Dermis microvascular lymphatic vessel endothelial cell (primary cell): ENCODE results near the gene MRPS10. TPM values are rescaled to one million over a fixed set of nuclear protein-coding genes. Genes with fewer than 3 reads are reported as not detected.
"Not testable (repeated sequence)": the region's sequence is repeated elsewhere in the genome, so short reads cannot be mapped to it uniquely, and the experiment has no call there.

Source experiments
- DNase-seq, 2 donors: peaks; one replicate each; pipeline versions ENCODE4 v3.0.0 to v3.0.0-alpha.2; 2010; ENCODE audit warnings: low read depth in 2 of 2
- total RNA-seq: library from RNA; depleted of rRNA; stranded (reverse); fragments of >200 nt; gene quantifications from 2 replicates; pipeline ENCODE4 v1.2.1, GENCODE V29; 2014

Gene MRPS10
- total RNA-seq, 1 donor from 2014 or later = 53.4 TPM

DNA sequence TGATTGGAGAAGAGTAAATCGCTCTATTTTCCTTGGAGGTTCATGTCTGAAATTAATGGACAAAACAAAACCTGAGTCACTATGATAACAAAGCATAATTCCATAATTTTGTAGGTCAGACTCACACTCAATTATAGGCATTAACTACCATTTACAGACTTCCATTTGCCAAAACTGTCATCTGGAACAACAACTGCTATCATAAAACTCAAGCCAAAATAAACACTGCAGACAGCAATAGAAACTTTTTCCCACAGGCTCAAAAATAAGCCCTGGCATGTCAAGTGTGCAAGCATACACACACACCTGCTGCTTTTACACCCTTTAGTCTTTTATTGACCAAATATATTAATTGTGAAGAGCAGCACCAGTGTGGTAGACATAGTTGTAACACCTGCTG is 7.1 kb downstream of the MRPS10 start:
- DNase-seq = peak; percentile 95 to 96

DNA sequence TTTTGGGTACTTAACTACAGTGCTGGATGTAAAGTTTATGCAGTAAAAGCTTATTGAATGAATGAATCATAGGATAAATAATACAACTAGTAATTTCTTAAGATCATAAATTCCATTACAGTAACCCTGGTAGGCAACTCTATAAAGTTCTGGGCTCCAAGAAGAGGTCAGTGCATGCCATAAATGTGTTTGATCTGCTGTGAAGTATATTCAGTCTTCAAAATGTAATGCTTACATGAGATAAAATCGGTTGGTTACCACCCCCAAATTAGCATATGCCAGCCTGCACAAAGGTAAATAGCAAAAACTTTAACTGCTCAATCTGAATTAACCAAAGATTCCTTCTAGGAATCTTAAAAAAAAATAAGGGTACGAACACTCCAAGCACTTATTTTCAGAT is 10.1 kb downstream of the MRPS10 start:
- not testable (repeated sequence) for DNase-seq

DNA sequence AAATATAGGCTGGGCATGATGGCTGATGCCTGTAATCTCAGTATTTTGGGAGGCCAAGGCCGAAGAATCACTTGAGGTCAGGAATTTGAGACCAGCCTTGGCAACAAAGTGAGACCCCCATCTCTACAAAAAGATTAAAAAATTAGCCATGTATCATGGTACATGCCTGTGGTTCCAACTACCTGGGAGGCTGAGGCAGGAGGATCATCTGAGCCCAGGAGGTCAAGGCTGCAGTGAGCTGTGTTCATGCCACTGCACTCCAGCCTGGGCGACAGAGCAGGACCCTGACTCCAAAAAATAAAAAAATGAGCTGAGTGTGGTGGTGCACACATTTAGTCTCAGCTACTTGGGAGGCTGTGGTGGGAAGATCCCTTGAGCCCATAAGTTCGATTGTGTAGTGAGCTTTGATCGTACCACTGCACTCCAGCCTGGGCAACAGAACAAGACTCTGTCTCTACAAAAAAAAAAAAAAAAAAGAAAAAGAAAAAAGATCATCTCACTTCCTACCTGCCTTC is 12.8 kb downstream of the MRPS10 start:
- DNase-seq = no peak

DNA sequence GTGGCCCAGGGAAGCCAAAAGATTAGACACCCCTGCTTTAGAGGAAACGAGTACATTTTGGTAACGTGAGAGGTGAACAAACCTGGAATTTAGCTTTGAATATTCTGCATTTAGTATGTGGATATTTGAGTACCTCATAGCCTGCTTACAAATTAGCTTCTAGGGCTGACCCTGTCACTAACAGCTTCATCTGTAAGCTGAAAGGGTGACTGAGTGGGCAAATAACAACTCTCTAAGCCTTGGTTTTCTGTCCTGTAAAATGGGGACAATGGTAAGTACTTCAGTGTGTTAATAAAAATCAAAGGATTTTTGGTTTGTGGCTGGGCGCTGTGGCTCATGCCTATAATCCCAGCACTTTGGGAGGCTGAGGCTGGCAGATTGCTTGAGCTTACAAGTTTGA is 14.5 kb downstream of the MRPS10 start:
- DNase-seq = no peak

DNA sequence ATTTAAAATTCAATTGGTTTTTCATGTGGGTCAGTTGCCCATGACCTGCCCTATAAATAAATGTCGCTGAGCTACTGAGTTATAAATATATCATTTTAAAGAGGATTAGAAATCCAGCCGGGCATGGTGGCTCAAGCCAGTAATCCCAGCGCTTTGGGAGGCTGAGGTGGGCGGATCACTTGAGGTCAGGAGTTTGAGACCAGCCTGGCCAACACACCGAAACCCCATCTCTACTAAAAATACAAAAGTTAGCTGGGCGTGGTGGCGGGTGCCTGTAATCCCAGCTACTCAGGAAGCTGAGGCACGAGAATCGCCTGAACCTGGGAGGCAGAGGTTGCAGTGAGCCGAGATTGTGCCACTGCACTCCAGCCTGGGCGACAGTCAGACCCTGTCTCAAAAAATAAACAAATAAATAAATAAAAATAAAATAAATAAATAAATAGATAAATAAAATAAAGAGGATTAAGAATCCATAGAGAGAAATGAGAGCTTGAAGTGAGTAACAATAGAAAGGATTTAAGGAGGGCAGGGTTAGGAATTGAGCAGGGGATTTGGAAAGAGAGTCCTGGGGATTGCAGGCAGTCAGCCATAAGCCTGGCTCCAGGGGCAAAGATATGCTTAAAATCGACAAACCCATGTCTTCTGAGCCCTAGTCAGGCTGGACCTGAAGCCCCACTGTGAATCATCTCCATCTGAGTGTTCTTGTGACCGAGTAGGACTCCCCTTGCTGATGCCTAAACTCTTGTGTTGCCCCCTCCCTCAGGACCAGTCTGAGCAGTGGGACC is 15.3 kb downstream of the MRPS10 start:
- not testable (repeated sequence) for DNase-seq

DNA sequence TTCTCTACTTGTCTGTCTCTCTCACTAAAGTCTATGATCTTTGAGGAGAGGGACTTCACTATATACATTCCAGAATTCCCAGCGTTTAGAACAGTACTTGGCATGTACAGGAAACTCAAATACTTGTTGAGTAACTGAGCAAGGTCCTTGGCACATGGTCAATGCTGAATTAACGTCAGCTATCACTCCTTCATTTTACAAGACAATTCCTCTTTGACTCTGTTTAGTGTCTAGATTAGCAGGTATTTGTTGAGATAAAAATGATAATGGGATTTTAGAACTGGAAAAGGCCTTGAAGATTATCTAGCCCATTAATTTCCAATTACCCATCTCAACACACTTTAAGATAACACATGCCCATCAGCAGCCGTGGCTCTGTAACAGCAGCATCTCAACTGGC is 16.3 kb downstream of the MRPS10 start:
- no peak for DNase-seq

DNA sequence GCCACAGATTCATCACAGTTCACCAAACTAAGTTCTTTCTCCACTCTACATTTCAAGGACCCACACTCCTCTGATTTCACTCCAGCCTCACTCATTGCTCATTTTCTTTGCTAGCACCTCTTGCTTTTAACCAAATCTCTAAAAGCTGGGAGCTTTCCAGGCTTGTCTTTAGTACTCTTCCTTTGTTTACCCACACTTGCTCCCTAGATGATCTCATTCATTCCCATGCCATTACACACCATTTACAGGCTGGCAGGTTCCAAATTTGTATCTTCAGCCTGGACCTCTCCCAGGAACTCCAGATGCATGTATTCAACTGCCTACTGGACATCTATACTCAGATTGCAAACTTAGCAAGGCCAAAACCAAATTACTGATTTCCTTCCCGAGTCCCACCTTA is 17.6 kb downstream of the MRPS10 start:
- peak in 1 of 2 donors; percentile 64 for DNase-seq

DNA sequence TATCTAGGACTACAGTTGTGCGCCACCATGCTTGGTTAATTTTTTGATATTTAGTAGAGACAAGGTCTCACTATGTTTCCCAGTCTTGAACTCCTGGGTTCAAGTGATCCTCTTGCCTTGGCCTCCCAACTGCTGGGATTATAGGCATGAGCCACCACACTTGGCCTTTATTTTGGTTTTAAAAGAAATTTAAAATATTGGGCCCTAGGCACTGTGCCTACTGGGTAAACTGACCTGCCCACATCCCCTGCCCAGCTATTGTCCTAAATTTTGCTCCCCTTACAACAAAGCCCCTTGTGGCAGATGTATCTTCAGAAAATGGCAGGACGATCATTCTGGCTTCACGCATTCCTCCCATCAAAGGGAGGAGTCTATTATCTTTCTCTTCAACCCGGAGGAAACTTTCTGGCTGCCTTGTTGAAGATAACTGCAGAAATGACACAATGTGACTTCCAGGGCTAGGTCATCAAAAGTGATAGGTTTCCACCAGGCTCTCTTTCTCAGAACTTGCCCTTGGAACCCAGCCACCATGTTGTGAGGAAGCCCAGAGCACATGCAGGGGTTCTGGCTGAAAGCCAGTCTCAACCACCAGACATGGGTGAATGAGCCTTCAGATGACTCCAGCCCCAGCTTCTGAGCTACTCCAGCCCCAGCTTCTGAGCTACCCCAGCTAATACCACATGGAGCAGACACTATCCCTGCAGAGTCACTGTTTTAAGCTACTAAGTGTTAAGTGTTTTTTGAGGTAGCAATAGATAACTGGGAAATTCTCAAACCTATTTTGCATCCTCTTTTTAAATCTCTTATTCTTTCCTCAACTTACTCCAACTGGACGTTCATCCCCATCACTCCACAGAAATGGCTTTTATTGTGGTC is 18.3 kb downstream of the MRPS10 start:
- peak in 1 of 2 donors; percentile 22 for DNase-seq

DNA sequence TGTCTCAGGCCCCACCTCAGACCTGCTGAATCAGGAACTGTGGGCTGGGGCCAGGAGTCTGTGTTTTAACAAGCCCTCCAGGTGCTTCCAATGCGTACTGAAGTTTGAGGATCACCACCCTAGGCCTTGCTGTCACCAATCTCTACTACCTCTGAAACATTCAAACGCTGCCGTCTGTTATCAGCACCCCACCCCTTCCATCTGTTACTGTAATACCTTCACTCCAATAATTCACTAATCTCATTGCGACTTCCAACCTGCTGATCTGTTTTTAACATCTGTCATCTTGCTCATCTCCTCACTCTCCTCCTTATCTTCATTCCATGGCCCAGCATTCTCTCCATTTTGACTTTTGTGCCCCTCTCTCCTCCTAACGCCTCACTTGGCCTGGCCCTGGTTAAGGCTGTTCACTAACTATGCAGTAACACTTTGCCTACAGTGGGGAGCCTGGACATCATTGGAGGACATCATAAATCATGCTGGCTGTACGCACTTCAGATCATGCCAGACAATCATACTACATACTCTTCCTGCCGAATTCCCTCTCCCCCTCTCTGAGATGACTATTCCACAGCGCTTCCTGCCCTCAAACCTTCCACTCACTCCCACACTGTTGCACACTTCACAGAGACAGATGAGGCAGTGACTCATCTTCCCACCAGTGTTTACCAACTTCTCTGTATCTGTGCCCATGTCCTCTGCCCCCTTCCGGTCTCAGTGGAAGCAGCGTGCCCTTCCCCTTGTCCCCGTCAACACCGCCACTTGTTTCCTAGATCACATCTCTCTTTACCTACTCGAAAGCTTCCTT is 19.9 kb downstream of the MRPS10 start:
- DNase-seq = peak; percentile 78 to 95

DNA sequence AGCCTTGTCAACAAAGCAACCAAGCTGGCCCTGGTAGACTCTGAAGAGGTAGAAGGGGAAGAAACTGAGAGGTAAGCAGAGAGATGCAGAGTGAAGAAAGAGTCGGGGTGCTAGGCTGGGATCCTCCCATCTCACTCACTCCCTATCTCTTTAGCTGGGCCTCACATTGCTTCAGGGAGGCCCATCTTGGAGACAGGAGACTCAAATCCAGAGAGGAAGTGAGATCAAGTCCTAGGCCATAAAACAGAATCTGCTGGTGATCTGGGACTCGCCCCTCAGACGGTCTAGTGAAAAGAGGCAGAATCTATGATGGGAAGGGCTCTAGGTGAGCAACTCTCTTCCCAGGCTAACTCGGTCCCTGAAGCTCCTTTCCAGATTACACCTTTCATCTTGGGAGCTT is 22.2 kb downstream of the MRPS10 start:
- no peak for DNase-seq

DNA sequence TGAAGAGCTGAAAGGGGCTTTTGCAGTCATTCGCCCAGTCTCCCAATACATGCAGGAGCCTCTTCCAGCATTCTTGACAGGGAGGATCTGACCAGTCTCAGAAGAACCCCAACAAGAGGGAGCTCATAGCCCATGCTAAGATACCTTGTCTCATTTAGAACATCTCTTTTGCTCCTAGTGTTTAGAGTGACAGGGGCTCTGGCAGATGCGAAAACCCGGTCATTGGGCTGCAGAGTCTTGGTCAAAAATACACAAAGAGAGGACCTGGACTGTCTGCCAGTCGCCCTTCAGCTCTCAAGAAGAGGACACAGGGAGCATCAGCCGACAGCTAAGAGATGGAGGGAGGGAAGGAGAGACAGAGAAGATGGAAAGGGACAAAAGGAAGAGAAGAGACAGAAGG is 23.6 kb downstream of the MRPS10 start:
- no peak for DNase-seq

DNA sequence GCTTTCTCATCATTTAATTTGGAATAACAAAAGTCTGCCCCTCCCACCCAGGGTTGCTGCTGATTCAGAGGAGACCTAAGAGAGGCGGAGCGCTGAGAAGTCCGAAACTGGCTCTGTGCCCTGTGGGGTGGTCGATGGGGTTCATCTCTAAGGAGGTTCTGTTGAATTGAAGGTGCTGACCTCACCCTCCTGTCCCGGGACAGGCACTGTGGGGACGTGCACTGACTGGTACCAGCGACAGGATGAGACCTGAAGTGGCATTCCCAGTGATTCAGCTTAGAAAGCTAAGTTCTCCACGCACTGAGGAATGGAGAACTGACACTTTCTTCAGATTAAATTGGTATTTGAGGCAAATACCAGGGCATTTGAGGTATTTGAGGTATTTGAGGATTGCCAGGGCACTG is 24.2 kb downstream of the MRPS10 start:
- DNase-seq = no peak

DNA sequence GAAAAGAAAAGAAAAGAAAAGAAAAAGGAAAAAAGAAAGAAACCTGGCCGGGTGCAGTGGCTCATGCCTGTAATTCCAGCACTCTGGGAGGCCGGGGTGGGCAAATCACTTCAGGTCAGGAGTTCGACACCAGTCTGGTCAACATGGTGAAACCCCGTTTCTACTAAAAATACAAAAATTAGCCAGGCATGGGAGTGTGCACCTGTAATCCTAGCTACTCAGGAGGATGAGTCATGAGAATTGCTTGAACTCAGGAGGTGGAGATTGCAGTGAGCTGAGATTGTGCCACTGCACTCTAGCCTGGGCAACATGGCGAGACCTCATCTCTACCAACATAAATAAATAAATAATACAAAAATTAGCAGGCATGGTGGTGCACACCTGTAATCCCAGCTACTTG is 25.3 kb downstream of the MRPS10 start:
- DNase-seq = not testable (repeated sequence)

DNA sequence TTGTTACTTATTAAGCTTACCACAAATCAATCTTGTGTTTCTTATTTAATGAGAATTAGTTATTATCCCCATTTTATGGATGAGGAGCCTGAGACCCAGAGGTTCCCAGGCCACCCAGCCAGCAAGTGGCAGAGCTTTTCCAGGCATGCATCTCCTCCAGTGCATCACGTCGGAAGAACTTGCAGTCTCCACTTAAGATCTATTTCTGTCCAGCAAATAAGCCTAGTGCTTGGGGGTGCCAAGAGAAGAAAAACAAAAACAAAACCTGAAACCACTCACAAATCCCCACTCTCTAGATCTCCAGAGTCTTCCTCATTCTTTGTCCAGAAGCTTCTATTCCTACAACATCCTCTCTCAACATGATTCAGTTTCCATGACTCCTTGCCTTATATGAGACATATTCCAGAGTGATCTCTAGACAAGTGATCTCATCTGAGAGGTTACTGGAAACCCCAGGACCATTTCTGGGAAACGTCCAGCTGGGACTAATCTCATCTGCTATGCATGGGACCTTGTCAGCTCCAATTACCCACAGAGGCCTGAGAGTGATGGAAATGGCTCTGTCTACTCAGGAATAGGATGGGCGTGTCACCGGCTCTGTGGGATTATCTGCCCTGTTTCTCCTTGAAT is 27.0 kb downstream of the MRPS10 start:
- no peak for DNase-seq

DNA sequence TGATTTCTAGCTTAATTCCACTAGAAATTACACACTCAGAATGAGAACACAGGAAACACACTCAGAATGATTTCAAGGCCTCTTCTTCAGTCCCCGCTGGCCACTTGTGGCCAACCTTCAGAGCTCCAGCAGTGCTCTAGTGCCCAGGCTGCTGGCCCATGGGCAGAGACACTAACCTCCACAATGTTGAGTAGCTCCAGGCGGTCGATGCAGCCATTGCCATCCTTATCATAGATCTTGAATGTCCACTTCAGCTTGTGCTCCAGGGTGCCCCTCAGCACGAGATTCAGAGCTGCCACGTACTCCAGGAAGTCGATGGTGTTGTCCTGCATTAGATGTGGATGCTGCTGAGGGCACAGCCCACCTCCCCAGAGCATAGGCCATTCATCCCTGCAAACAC is 29.3 kb downstream of the MRPS10 start:
- no peak for DNase-seq

DNA sequence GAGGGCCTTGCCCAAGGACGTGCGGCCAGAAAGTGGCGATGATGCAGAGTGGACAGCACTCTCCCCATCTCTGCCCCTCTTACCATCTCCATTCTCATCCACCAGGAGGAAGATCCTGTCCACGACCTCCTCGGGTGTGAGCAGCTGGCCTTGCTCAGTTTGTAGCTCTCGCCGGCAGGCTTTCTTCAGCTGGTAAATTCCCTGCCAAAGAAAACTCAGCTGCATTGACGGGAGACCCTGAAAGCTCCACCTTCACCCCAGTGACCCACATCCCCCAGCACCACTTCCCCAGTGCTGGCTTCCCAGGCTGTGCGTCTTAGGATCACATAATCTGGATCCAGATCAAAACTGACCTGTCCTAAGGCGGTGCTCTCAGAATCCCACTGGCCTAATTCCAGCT is 32.1 kb downstream of the MRPS10 start:
- no peak for DNase-seq

DNA sequence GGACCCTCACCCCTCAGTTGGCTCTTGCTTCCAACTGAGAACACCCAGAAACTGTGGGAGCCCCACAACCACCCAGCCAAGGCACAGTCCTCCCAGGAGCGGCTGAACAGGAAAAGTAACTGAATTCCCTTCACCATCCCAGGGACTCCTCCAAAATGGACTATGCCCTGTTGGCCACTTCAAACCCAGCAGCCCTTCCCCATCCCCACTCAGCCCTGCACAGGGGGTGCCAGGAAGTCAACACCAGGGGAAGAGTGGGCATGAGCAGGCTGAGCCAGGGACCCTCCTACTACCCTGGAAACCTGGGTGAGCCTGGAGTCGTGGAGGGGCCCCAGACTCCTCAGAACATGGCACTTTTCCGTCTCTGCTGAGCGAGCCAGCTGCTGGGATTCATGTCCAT is 33.2 kb downstream of the MRPS10 start:
- no peak for DNase-seq

DNA sequence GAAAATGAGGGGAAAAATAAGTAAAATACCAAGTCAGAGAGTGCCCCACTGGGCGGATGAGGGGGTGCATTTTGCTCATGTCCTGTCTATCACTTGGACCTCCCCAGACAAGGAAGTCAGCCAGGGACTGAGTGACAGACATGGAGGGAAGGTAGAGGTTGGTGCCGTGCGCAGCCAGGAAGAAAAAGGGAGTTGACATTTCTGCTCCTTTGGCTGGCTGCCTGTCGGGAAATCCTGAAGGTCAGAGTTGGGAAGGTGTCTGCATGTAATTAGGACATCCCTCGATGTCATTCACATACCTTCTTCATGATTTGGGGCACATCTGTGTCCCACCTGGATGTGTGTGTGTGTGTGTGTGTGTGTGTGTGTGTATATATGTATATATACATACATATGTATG is 35.6 kb downstream of the MRPS10 start:
- no peak for DNase-seq

DNA sequence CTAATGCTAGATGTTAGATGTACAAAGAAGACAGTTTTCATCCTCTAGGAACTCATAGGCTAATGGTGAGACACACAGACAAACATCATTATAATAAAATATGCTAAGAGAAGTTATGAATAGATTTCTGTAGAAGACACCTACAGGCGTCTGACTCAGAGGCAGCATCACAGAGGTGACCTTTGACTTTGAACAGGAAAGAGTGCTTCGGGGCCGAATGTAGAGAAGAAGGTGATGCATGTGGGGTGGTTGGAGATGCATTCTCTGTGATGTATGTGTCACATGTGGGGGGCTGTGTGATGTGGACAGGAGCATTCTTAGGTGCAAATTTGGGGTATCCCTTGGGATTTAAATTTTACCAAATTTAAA is 37.7 kb downstream of the MRPS10 start:
- no peak for DNase-seq

DNA sequence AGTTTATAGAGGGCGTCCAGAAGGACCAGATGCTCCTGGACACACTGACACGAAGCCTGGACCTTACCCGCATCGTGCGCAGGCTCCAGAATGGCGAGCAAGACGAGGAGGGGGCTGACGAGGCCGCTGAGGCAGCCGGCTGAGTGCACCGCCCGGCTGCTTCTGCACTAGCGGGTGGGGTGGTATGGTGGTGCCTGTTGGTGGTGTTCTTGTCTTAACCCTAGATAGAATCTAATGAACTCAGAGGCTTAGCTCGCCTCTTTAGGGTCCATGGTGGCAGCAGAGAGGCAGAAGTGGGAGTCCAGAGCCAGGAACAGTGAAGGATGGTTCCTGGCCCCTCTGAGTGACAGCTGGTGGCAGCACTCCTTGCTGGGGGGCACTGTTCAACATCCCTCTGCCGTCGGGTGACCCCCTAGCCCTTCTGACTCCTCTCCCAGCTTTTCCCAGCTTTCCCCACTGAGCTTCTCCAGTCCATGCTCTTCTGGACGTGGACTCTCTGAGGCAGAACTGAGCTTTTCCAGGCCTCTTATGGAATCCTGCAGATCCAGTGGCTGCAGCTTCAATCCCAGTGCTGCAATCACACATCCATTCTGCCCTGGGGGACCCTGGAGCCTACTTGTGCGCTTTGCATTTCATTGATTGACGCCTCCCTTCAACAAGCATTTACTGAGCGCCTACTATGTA is 38.3 kb downstream of the MRPS10 start:
- no peak for DNase-seq
